ENCODE results near the gene SAMD10.

DNA sequence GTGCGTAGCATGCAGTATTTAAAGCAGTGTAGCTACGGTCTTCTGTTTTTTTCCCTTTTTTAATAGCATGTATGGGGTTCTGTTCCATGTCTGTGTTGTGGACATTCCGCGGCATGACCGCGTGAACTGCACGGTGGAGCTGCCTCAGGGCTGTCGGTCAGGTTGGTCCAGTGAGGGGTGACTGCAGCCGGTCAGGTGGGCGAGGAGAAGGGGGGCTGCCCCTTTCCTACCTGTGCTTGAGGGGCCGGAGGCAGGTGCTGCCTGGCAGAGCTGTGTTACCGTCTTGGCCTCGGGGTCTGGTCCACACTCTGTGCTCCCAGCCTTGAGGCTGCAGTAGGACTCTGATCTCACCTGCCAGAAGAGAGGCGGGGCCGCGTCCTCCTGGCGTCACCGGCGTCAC, 47.7 kb downstream of the SAMD10 start:
- TF ChIP-seq CTCF (conservative IDR thresholded peaks at IDR 0.05) (no peak), ZFX (IDR thresholded peaks at IDR 0.05) (no peak)
